ENCODE measurements around the gene DGKA.
"Not testable (repeated sequence)": the region's sequence is repeated elsewhere in the genome, so short reads cannot be mapped to it uniquely, and the experiment has no call there.

The DGKA gene

DNA sequence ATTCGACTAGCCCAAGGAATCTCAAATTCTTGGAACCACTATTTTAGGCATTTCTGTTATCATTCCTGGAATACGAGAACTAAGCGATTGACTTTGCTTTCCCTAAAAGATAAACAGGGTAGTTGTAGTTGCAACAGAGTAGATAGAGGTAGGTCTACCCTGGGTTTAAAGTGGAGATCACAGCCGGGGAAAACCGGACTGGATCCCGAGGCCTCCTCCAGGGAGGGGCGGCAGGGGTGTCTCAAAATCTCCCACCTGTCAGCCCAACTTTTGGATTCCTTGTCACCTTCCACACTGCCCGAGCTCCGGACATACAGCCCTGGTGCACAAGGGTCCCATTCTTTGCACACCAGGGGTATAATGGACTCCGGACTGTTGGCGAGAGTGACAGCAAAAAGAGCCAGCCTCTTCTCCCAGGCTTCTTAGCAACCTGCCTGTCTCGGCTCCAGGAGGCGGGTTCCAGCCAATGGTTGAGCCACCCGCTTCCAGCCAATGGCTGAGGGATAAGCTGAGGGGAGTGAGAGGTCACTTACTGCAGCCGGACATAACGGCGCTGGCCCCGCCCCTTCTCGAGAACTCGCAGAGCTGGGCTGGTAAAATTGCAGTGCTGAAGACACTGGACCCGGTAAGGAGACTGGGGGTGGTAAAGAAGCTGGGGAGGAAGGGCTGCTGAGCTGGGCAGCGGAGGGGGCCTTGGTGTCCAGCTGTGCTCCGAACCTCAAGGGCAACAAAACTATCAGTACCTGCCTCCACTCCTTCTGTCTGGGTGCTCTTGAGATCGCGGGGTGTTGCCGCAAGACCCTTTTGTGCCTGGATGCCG is 66.0 kb downstream of the DGKA start, which contains the start of gene SUOX:
TSS of gene SUOX (plus strand) at position 562 of the 820 bp plus-strand sequence. CDS start 4,946 bp downstream, outside the sequence.
- DNase-seq (ENCODE audit: low spot score) = peak; percentile 98

DNA sequence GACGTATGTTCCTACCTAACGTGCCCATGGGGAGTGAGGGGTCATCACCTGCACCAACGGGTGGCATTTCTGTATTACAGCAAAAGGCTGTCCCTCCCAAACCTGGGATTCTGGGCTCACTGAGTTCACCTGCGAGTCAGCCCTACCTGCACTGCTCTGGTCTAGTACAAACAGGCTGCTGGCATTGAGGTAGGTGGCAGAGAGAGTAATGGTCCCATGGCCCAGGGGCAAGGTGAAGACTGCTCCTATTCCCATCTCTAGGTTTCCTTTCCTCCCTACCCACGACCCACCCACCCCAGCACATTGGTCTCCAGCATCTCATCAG is 66.5 kb downstream of the DGKA start:
- no peak for DNase-seq (ENCODE audit: low spot score)

DNA sequence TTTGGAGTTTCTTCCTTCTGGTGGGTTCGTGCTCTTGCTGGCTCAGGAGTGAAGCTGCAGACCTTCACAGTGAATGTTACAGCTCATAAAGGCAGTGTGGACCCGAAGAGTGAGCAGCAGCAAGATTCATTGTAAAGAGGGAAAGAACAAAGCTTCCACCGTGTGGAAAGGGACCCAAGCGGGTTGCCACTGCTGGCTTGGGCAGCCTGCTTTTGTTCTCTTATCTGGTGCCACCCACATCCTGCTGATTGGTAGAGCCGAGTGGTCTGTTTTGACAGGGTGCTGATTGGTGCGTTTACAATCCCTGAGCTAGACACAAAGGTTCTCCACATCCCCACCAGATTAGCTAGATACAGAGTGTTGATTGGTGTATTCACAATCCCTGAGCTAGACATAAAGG is 68.6 kb downstream of the DGKA start:
- DNase-seq (ENCODE audit: low spot score) = not testable (repeated sequence)

DNA sequence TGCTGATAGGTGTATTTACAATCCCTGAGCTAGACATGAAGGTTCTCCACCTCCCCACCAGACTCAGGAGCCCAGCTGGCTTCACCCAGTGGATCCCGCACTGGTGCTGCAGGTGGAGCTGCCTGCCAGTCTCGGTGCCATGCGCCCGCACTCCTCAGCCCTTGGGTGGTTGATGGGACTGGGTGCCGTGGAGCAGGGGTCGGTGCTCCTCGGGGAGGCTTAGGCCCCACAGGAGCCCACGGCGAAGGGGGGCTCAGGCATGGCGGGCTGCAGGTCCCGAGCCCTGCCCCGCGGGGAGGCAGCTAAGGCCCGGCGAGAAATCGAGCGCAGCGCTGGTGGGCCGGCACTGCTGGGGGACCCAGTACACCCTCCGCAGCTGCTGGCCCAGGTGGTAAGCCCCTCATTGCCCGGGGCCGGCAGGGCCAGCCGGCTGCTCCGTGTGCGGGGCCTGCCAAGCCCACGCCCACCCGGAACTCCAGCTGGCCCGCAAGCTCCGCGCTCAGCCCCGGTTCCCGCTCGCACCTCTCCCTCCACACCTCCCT is 69.1 kb downstream of the DGKA start:
- not testable (repeated sequence) for DNase-seq (ENCODE audit: low spot score)

DNA sequence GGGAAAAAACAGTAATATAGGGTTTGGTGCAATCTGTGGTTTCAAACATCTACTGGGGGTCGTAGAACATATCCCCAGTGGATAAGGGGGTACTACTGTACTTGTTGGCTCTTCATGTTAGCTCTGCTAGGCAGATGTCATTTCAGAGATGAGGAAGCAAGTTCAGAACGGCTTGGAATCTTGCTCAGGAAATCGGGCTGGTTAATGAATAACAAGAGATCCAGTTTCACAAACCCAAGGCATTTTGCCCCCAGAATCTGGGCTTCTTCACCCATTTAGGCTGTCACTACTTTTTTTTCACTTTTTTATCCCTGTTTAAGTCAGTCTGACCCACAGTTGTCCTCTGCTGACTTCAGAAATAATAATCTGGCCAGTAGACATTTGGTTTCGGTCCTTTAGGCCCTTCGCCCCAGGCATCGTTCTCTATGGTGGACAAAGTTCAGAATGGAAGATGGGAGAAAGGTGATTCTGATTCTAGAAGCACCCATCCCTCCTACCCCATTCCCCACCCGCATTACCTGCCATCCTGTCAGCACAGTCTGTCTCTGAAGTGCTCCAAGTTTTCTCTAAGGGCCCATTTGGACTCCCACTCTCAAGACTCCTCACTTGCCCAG is 70.6 kb downstream of the DGKA start:
- DNase-seq (ENCODE audit: low spot score) = no peak

DNA sequence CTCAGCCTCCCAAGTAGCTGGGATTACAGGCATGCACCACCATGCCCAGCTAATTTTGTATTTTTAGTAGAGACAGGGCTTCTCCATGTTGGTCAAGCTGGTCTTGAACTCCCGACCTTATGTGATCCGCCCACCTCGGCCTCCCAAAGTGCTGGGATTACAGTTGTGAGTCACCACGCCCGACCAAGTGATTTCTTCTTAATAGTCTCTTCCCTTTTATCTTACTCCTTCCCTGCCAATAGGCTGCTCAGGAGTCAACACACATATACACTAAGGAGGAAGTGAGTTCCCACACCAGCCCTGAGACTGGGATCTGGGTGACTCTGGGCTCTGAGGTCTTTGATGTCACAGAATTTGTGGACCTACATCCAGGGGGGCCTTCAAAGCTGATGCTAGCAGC is 72.4 kb downstream of the DGKA start:
- not testable (repeated sequence) for DNase-seq (ENCODE audit: low spot score)
